Measurements from ENCODE around the gene TRIO. TPM values are rescaled to one million over a fixed set of nuclear protein-coding genes. Genes with fewer than 3 reads are reported as not detected.

Gene TRIO
- polyA plus RNA-seq, 1 donor (not counting 4 experiments of a cell fraction or from before 2014, with no cell fraction given): 57.2 TPM

- dilution Hi-C loops (cut with MboI; ENCODE audit: extremely low pct_ligation_motif_present, low sequenced_read_pairs): no loop called here
- peaks cover 30 to 35% of the 10 kb centered on the region in 2 experiments for H3K36me3 ChIP-seq (ENCODE audit: control insufficient read depth in 2 of 2, extremely low read depth in 1 of 2, insufficient read depth in 2 of 2, low read length in 2 of 2)
These were observed 315.3 kb downstream of the TRIO start for GRCh38 chr5:14458414-14458813.

GRCh38 chr5:14460844-14461398 is 317.8 kb downstream of the TRIO start:
- no peak for TF ChIP-seq CTCF (optimal IDR thresholded peaks at IDR 0.05 in 1 of 3, IDR thresholded peaks at IDR 0.05 in 1 of 3, conservative IDR thresholded peaks at IDR 0.05 in 1 of 3; ENCODE audit: extremely low read depth in 1 of 3, insufficient read depth in 2 of 3, low read length in 3 of 3)
- TF ChIP-seq EZH2 (IDR thresholded peaks at IDR 0.05; ENCODE audit: low read length): no peak
- Histone ChIP-seq H3K4me3 (ENCODE audit: control insufficient read depth in 2 of 3, extremely low read depth in 1 of 3, insufficient read depth in 2 of 3, low read depth in 1 of 3, low read length in 3 of 3) (no peak overlapping the region), H3K36me3 (ENCODE audit: control insufficient read depth in 2 of 2, extremely low read depth in 1 of 2, insufficient read depth in 2 of 2, low read length in 2 of 2) (peaks cover 37 to 44% of the 10 kb centered on the region in 2 experiments), H3K4me2 (ENCODE audit: control insufficient read depth, extremely low read depth, insufficient read depth, low read depth, low read length) (no peak overlapping the region), H4K20me1 (ENCODE audit: control insufficient read depth, extremely low read depth, insufficient read depth, low read length) (peaks cover 3% of the 10 kb centered on the region), H3K9me1 (ENCODE audit: control insufficient read depth, extremely low read depth, insufficient read depth, low read length) (no peaks in the 10 kb centered on the region), H3K9ac (ENCODE audit: control insufficient read depth, extremely low read depth, insufficient read depth, low read length) (no peak overlapping the region), H3K9me3 (ENCODE audit: control insufficient read depth, low read depth, low read length) (no peaks in the 10 kb centered on the region), H3K27ac (ENCODE audit: control insufficient read depth, insufficient read depth, low read length) (no peak overlapping the region), H3K4me1 (ENCODE audit: control insufficient read depth, extremely low read depth, insufficient read depth, low read length) (peaks cover 25% of the 10 kb centered on the region), H2AFZ (ENCODE audit: control insufficient read depth, low read length) (no peak overlapping the region), H3K79me2 (ENCODE audit: control insufficient read depth, insufficient read depth, low read length) (peaks cover 12% of the 10 kb centered on the region), H3K27me3 (ENCODE audit: control insufficient read depth, extremely low read depth, insufficient read depth, low read length) (no peaks in the 10 kb centered on the region)
- dilution Hi-C loops (cut with MboI; ENCODE audit: extremely low pct_ligation_motif_present, low sequenced_read_pairs): no loop called here
- FAIRE-seq: no peak
- no peak for DNase-seq (ENCODE audit: low read depth, low spot score)

More at GRCh38 chr5:14458414-14458813, 315.3 kb downstream of the TRIO start:
- Histone ChIP-seq H2AFZ (ENCODE audit: control insufficient read depth, low read length) (no peak overlapping the region), H3K9ac (ENCODE audit: control insufficient read depth, extremely low read depth, insufficient read depth, low read length) (no peak overlapping the region), H3K79me2 (ENCODE audit: control insufficient read depth, insufficient read depth, low read length) (peaks cover 21% of the 10 kb centered on the region), H3K9me3 (ENCODE audit: control insufficient read depth, low read depth, low read length) (no peaks in the 10 kb centered on the region), H3K4me1 (ENCODE audit: control insufficient read depth, extremely low read depth, insufficient read depth, low read length) (peaks cover 18% of the 10 kb centered on the region), H3K27me3 (ENCODE audit: control insufficient read depth, extremely low read depth, insufficient read depth, low read length) (no peaks in the 10 kb centered on the region), H4K20me1 (ENCODE audit: control insufficient read depth, extremely low read depth, insufficient read depth, low read length) (peaks cover 3% of the 10 kb centered on the region), H3K9me1 (ENCODE audit: control insufficient read depth, extremely low read depth, insufficient read depth, low read length) (no peaks in the 10 kb centered on the region), H3K27ac (ENCODE audit: control insufficient read depth, insufficient read depth, low read length) (no peak overlapping the region), H3K4me3 (ENCODE audit: control insufficient read depth in 2 of 3, extremely low read depth in 1 of 3, insufficient read depth in 2 of 3, low read depth in 1 of 3, low read length in 3 of 3) (no peak overlapping the region), H3K4me2 (ENCODE audit: control insufficient read depth, extremely low read depth, insufficient read depth, low read depth, low read length) (no peak overlapping the region)
- TF ChIP-seq CTCF (optimal IDR thresholded peaks at IDR 0.05 in 1 of 3, IDR thresholded peaks at IDR 0.05 in 1 of 3, conservative IDR thresholded peaks at IDR 0.05 in 1 of 3; ENCODE audit: extremely low read depth in 1 of 3, insufficient read depth in 2 of 3, low read length in 3 of 3) (no peak), EZH2 (IDR thresholded peaks at IDR 0.05; ENCODE audit: low read length) (no peak)
- FAIRE-seq: peak; percentile 53
- no peak for DNase-seq (ENCODE audit: low read depth, low spot score)

Data from keratinocyte (primary cell).